ENCODE results near the gene LRCH1. TPM values are rescaled to one million over a fixed set of nuclear protein-coding genes. Genes with fewer than 3 reads are reported as not detected.

LRCH1 gene
- total and polyA plus RNA-seq, 3 donors from 2014 or later: 8.9 to 17.7 (median 16.8) TPM

- Histone ChIP-seq H3K9me3 (no peaks in the 10 kb centered on the region), H3K36me3 (ENCODE audit: low read depth, missing control alignments) (no peaks in the 10 kb centered on the region), H3K27me3 (no peaks in the 10 kb centered on the region), H3K27ac (no peak overlapping the region), H3K4me1 (no peaks in the 10 kb centered on the region), H3K4me3 (no peak overlapping the region)
- intact Hi-C loops (cut with DNase I; ENCODE audit: low total_unique reads): no loop called here
- WGBS, 2 donors: 92 to 95% methylated on average over 4 of the region's 4 CpGs
- no peak for DNase-seq
- TF ChIP-seq, protein P1, sequence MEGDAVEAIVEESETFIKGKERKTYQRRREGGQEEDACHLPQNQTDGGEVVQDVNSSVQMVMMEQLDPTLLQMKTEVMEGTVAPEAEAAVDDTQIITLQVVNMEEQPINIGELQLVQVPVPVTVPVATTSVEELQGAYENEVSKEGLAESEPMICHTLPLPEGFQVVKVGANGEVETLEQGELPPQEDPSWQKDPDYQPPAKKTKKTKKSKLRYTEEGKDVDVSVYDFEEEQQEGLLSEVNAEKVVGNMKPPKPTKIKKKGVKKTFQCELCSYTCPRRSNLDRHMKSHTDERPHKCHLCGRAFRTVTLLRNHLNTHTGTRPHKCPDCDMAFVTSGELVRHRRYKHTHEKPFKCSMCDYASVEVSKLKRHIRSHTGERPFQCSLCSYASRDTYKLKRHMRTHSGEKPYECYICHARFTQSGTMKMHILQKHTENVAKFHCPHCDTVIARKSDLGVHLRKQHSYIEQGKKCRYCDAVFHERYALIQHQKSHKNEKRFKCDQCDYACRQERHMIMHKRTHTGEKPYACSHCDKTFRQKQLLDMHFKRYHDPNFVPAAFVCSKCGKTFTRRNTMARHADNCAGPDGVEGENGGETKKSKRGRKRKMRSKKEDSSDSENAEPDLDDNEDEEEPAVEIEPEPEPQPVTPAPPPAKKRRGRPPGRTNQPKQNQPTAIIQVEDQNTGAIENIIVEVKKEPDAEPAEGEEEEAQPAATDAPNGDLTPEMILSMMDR (IDR thresholded peaks at IDR 0.05): no peak
- no peak for TF ChIP-seq POLR2A (IDR thresholded peaks at IDR 0.05)
These were observed 11.8 kb upstream of the LRCH1 start for GRCh38 chr13:46541210-46541609.

DNA sequence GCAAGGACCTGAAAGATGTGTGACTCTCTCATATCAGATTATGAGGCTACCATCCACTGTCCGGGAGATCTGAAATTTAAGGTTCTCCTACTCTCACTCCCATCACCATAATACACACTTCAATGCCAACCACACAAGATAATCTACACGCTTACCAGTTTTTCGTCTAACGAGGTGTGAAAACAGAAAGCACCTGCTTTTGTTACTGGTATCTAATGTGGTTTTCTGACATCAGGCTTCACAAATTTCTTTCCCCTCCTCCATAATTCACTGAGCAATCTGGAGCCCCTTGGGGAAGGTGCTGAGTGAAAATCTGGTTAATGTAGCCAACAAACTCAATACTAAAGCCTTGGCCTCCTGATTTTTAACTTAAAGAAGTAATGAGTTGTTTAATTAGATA, 10.1 kb upstream of the LRCH1 start:
- Histone ChIP-seq H3K4me1 (no peaks in the 10 kb centered on the region), H3K9me3 (no peaks in the 10 kb centered on the region), H3K27me3 (no peaks in the 10 kb centered on the region), H3K27ac (no peak overlapping the region), H3K4me3 (no peak overlapping the region), H3K36me3 (ENCODE audit: low read depth, missing control alignments) (no peaks in the 10 kb centered on the region)
- WGBS, 2 donors: 91 to 92% methylated on average over 4 of the region's 4 CpGs
- no peak for DNase-seq
- intact Hi-C loops (cut with DNase I; ENCODE audit: low total_unique reads): no loop called here
- TF ChIP-seq, protein P1 (IDR thresholded peaks at IDR 0.05): no peak
- no peak for TF ChIP-seq POLR2A (IDR thresholded peaks at IDR 0.05)

DNA sequence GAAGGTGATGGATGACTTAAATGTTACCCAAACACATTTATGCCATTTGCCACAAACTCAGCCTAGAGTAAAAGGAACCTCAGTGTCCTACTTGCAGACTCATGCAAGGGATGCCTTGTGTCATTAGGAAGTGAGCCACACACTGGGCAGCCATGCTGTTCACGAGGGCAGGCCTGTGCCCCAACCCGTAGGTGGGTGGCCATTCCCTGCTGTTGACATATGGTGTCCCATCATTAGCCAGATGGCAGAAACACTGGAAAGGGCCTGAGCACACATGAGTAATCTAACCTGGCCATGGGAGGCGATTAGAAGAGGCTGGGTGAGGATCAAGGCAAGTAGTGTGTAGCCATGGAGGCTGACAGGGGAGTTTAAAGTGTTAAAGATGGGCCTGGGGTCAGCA, 9.7 kb upstream of the LRCH1 start:
- DNase-seq: no peak
- Histone ChIP-seq H3K27ac (no peak overlapping the region), H3K4me1 (no peaks in the 10 kb centered on the region), H3K9me3 (no peaks in the 10 kb centered on the region), H3K27me3 (no peaks in the 10 kb centered on the region), H3K4me3 (no peak overlapping the region), H3K36me3 (ENCODE audit: low read depth, missing control alignments) (no peaks in the 10 kb centered on the region)
- intact Hi-C loops (cut with DNase I; ENCODE audit: low total_unique reads): no loop called here
- TF ChIP-seq, protein P1 (IDR thresholded peaks at IDR 0.05): no peak
- no peak for TF ChIP-seq POLR2A (IDR thresholded peaks at IDR 0.05)
- WGBS, 2 donors: 92 to 100% methylated on average over 3 of the region's 3 CpGs

GRCh38 chr13:46544208-46544607, 8.8 kb upstream of the LRCH1 start:
- 93 to 94% methylated on average over 2 of the region's 2 CpGs for WGBS, 2 donors

DNA sequence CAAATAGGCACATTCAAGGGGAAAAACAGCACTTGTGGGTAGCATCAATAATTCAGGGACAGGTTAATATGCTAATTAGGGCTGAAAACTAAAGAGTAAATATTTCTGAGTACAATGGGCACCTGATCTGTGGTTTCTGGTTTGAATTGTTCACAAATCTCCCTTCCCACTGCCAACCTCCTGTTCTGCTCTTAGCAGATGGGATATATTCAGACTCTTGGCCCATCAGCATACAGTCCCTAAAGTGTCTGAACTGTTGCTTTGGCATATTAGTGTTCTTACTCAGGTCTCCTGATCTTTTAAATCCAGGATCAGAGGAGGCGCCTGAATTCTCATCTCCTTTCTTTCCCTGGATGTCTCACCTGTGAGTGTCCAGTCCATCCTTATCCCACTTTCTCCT, 8.2 kb upstream of the LRCH1 start:
- Histone ChIP-seq H3K4me3 (no peak overlapping the region), H3K4me1 (no peaks in the 10 kb centered on the region), H3K27me3 (no peaks in the 10 kb centered on the region), H3K27ac (no peak overlapping the region), H3K36me3 (ENCODE audit: low read depth, missing control alignments) (no peaks in the 10 kb centered on the region), H3K9me3 (no peaks in the 10 kb centered on the region)
- TF ChIP-seq, protein P1 (IDR thresholded peaks at IDR 0.05): no peak
- TF ChIP-seq POLR2A (IDR thresholded peaks at IDR 0.05): no peak
- no peak for DNase-seq
- intact Hi-C loops (cut with DNase I; ENCODE audit: low total_unique reads): no loop called here
- 92 to 100% methylated on average over 1 of the region's 1 CpG for WGBS, 2 donors

More at GRCh38 chr13:46544208-46544607, 8.8 kb upstream of the LRCH1 start:
- Histone ChIP-seq H3K4me3 (no peak overlapping the region), H3K4me1 (no peaks in the 10 kb centered on the region), H3K36me3 (ENCODE audit: low read depth, missing control alignments) (no peaks in the 10 kb centered on the region), H3K27me3 (no peaks in the 10 kb centered on the region), H3K9me3 (no peaks in the 10 kb centered on the region), H3K27ac (no peak overlapping the region)
- DNase-seq: no peak
- TF ChIP-seq POLR2A (IDR thresholded peaks at IDR 0.05): no peak
- intact Hi-C loops (cut with DNase I; ENCODE audit: low total_unique reads): no loop called here
